ENCODE measurements around the gene PRAF2.

Gene PRAF2

GRCh38 chrX:49071877-49072711 lies 1.7 kb downstream of the PRAF2 start:
- DNase-seq, result peak; percentile 57
- Histone ChIP-seq H3K27me3 (replicated peaks) (no peaks in the 10 kb centered on the region), H3K4me3 (ENCODE audit: low read depth, low read length) (peak overlapping the region; percentile 79), H3K36me3 (replicated peaks) (no peaks in the 10 kb centered on the region), H3K27ac (no peak overlapping the region)
- in situ Hi-C loops (cut with HindIII; ENCODE audit: low pct_ligation_motif_present, low sequenced_read_pairs), result no loop called here
- TF ChIP-seq CTCF (IDR thresholded peaks at IDR 0.05; ENCODE audit: low read depth, low read length, missing control alignments), result no peak

GRCh38 chrX:49070988-49071387 lies 2.8 kb downstream of the PRAF2 start:
- no peak overlapping the region for H3K4me3 ChIP-seq (ENCODE audit: low read depth, low read length)
- H3K27me3 ChIP-seq (replicated peaks), result no peaks in the 10 kb centered on the region
- no peak for TF ChIP-seq CTCF (IDR thresholded peaks at IDR 0.05; ENCODE audit: low read depth, low read length, missing control alignments)
- in situ Hi-C loops (cut with HindIII; ENCODE audit: low pct_ligation_motif_present, low sequenced_read_pairs), result no loop called here
- no peaks in the 10 kb centered on the region for H3K36me3 ChIP-seq (replicated peaks)
- no peak for DNase-seq
- H3K27ac ChIP-seq, result no peak overlapping the region

DNA sequence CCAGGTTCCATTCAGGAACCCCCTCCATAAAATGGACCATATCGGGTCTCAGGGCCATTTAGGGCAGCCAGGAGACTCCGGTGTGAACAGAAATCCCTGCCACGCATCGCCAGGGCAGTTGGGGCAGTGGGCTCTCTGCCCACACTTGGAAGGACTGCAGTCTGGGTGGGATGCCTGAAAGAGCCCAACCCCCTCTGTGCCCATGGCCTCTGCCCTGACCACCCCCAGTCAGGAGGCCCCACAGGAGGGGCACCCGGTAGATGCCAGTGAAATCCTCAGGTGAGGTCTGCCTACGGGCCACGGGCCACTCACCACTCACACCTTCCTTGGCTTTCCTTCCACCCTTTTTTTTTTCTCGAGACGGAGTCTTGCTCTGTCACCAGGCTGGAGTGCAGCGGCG lies 4.8 kb downstream of the PRAF2 start:
- TF ChIP-seq CTCF (IDR thresholded peaks at IDR 0.05; ENCODE audit: low read depth, low read length, missing control alignments), result no peak
- no peaks in the 10 kb centered on the region for H3K36me3 ChIP-seq (replicated peaks)
- no peak overlapping the region for H3K4me3 ChIP-seq (ENCODE audit: low read depth, low read length)
- no peak overlapping the region for H3K27ac ChIP-seq
- H3K27me3 ChIP-seq (replicated peaks), result no peaks in the 10 kb centered on the region
- no peak for DNase-seq
- in situ Hi-C loops (cut with HindIII; ENCODE audit: low pct_ligation_motif_present, low sequenced_read_pairs), result no loop called here

- in situ Hi-C loops (cut with HindIII; ENCODE audit: low pct_ligation_motif_present, low sequenced_read_pairs), result no loop called here
- Histone ChIP-seq H3K27ac (no peak overlapping the region), H3K27me3 (replicated peaks) (no peaks in the 10 kb centered on the region), H3K36me3 (replicated peaks) (no peaks in the 10 kb centered on the region), H3K4me3 (ENCODE audit: low read depth, low read length) (no peak overlapping the region)
- no peak for DNase-seq
- no peak for TF ChIP-seq CTCF (IDR thresholded peaks at IDR 0.05; ENCODE audit: low read depth, low read length, missing control alignments)
Observed at GRCh38 chrX:49067285-49068120, 6.3 kb downstream of the PRAF2 start.

- Histone ChIP-seq H3K4me3 (ENCODE audit: low read depth, low read length) (no peak overlapping the region), H3K36me3 (replicated peaks) (no peaks in the 10 kb centered on the region), H3K27ac (no peak overlapping the region), H3K27me3 (replicated peaks) (no peaks in the 10 kb centered on the region)
- DNase-seq, result no peak
- in situ Hi-C loops (cut with HindIII; ENCODE audit: low pct_ligation_motif_present, low sequenced_read_pairs), result no loop called here
- no peak for TF ChIP-seq CTCF (IDR thresholded peaks at IDR 0.05; ENCODE audit: low read depth, low read length, missing control alignments)
Observed at GRCh38 chrX:49066690-49067089, 7.1 kb downstream of the PRAF2 start.

Measured in brain microvascular endothelial cell (primary cell).